ENCODE results near the gene TMCO5A.

DNA sequence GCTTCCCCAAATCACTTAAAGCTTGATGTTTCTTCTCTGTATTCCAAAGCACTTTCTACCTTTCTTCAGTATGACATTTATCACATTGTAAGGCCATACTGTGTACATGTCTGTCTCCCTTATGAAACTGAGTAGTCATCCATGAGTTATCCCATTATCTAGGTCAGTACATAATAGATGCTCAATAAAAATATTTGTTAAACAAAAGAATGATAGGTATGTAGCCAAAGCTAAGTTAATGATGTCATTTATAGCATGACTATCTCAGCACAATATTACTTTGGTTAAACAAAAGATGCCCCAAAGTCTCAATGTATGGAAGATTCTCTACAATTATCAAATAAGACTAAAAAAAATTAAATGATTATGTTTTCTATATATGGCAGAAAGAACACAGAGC is 3.1 kb upstream of the TMCO5A start:
- TF ChIP-seq, protein P1, sequence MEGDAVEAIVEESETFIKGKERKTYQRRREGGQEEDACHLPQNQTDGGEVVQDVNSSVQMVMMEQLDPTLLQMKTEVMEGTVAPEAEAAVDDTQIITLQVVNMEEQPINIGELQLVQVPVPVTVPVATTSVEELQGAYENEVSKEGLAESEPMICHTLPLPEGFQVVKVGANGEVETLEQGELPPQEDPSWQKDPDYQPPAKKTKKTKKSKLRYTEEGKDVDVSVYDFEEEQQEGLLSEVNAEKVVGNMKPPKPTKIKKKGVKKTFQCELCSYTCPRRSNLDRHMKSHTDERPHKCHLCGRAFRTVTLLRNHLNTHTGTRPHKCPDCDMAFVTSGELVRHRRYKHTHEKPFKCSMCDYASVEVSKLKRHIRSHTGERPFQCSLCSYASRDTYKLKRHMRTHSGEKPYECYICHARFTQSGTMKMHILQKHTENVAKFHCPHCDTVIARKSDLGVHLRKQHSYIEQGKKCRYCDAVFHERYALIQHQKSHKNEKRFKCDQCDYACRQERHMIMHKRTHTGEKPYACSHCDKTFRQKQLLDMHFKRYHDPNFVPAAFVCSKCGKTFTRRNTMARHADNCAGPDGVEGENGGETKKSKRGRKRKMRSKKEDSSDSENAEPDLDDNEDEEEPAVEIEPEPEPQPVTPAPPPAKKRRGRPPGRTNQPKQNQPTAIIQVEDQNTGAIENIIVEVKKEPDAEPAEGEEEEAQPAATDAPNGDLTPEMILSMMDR (conservative IDR thresholded peaks at IDR 0.05) = no peak
- no peak for TF ChIP-seq EZH2 (IDR thresholded peaks at IDR 0.05; ENCODE audit: low read depth)
